Immature natural killer cell (primary cell): ENCODE measurements around the gene AGBL1. TPM values are rescaled to one million over a fixed set of nuclear protein-coding genes. Genes with fewer than 3 reads are reported as not detected.
"Not testable (repeated sequence)": the region's sequence is repeated elsewhere in the genome, so short reads cannot be mapped to it uniquely, and the experiment has no call there.

Experiments
- DNase-seq, 3 donors: peaks; one replicate each; pipeline ENCODE4 v3.0.0; 2022; ENCODE audit warnings: mixed read lengths in 1 of 3
- H3K27ac Mint-ChIP-seq, 6 donors: one replicate each; pipeline ENCODE4 v1.8.0; 2020; ENCODE audit warnings: mixed read lengths in 6 of 6, mild to moderate bottlenecking in 5 of 6, inconsistent platforms in 4 of 6, moderate library complexity in 3 of 6
- H3K27me3 Mint-ChIP-seq, 3 donors: one replicate each; pipeline ENCODE4 v1.8.0; 2020 to 2021; ENCODE audit warnings: low read depth in 3 of 3, mild to moderate bottlenecking in 3 of 3, mixed read lengths in 3 of 3, moderate library complexity in 3 of 3, inconsistent platforms in 1 of 3
- H3K36me3 Mint-ChIP-seq, 3 donors: one replicate each; pipeline ENCODE4 v1.8.0; 2020; ENCODE audit warnings: mixed read lengths in 3 of 3, inconsistent platforms in 2 of 3, mild to moderate bottlenecking in 2 of 3
- H3K4me1 Mint-ChIP-seq, 2 donors: one replicate each; pipeline ENCODE4 v1.8.0; 2020; ENCODE audit warnings: inconsistent platforms in 2 of 2, mild to moderate bottlenecking in 2 of 2, mixed read lengths in 2 of 2, moderate library complexity in 1 of 2
- H3K4me3 Mint-ChIP-seq, 5 donors: one replicate each; pipeline ENCODE4 v1.8.0; 2020; ENCODE audit warnings: mild to moderate bottlenecking in 5 of 5, mixed read lengths in 5 of 5, inconsistent platforms in 3 of 5, moderate library complexity in 3 of 5
- H3K9me3 Mint-ChIP-seq, 6 donors: one replicate each; pipeline ENCODE4 v1.8.0; 2020; ENCODE audit warnings: mild to moderate bottlenecking in 6 of 6, mixed read lengths in 6 of 6, inconsistent platforms in 4 of 6, moderate library complexity in 3 of 6
- polyA plus RNA-seq, 3 donors: library from polyadenylated mRNA; unstranded; fragments of 300-500 nt; fragmentation: Illumina TruSeq; gene quantifications; one replicate each; pipeline ENCODE4 v1.2.3, GENCODE V29; 2021

The AGBL1 gene
- polyA plus RNA-seq, 3 donors from 2014 or later = not detected

GRCh38 chr15:86465470-86466039 lies 385.9 kb downstream of the AGBL1 start:
- H3K27ac Mint-ChIP-seq, H3K4me1 Mint-ChIP-seq, DNase-seq, H3K4me3 Mint-ChIP-seq, H3K36me3 Mint-ChIP-seq, H3K27me3 Mint-ChIP-seq: not testable (repeated sequence)
- H3K9me3 Mint-ChIP-seq = peaks cover 9 to 33% (median 15%) of the 10 kb centered on the region in 6 donors

GRCh38 chr15:86481720-86482119 lies 402.0 kb downstream of the AGBL1 start:
- Mint-ChIP-seq H3K9me3 (peaks cover 0 to 9% (median 2%) of the 10 kb centered on the region in 6 donors), H3K36me3 (no peaks in the 10 kb centered on the region), H3K27me3 (peaks cover 0 to 4% (median 0%) of the 10 kb centered on the region in 3 donors), H3K4me1 (no peaks in the 10 kb centered on the region), H3K27ac (no peak overlapping the region), H3K4me3 (no peak overlapping the region)
- DNase-seq = no peak

GRCh38 chr15:86483936-86484335 lies 404.3 kb downstream of the AGBL1 start:
- no peak for DNase-seq
- peaks cover 0 to 4% (median 0%) of the 10 kb centered on the region in 3 donors for H3K27me3 Mint-ChIP-seq
- no peaks in the 10 kb centered on the region for H3K36me3 Mint-ChIP-seq
- peaks cover 0 to 4% (median 0%) of the 10 kb centered on the region in 6 donors for H3K9me3 Mint-ChIP-seq
- no peaks in the 10 kb centered on the region for H3K4me1 Mint-ChIP-seq
- H3K4me3 Mint-ChIP-seq = no peak overlapping the region
- no peak overlapping the region for H3K27ac Mint-ChIP-seq

- no peaks in the 10 kb centered on the region for H3K36me3 Mint-ChIP-seq
- no peaks in the 10 kb centered on the region for H3K4me1 Mint-ChIP-seq
- no peak overlapping the region for H3K27ac Mint-ChIP-seq
Observed at GRCh38 chr15:86488046-86488445, 408.4 kb downstream of the AGBL1 start.

GRCh38 chr15:86489981-86490380 lies 410.3 kb downstream of the AGBL1 start:
- no peak for DNase-seq
- H3K36me3 Mint-ChIP-seq = no peaks in the 10 kb centered on the region
- H3K27ac Mint-ChIP-seq = no peak overlapping the region
- no peak overlapping the region for H3K4me3 Mint-ChIP-seq
- peaks cover 0 to 3% (median 1%) of the 10 kb centered on the region in 6 donors for H3K9me3 Mint-ChIP-seq
- H3K4me1 Mint-ChIP-seq = no peaks in the 10 kb centered on the region
- peaks cover 1 to 7% (median 1%) of the 10 kb centered on the region in 3 donors for H3K27me3 Mint-ChIP-seq

More at GRCh38 chr15:86488046-86488445, 408.4 kb downstream of the AGBL1 start:
- H3K27me3 Mint-ChIP-seq = peaks cover 0 to 7% (median 1%) of the 10 kb centered on the region in 3 donors
- H3K9me3 Mint-ChIP-seq = peaks cover 0 to 6% (median under 1%) of the 10 kb centered on the region in 6 donors
- H3K4me3 Mint-ChIP-seq = no peak overlapping the region
- DNase-seq = no peak

GRCh38 chr15:86491118-86491517 lies 411.4 kb downstream of the AGBL1 start:
- no peaks in the 10 kb centered on the region for H3K4me1 Mint-ChIP-seq
- peaks cover 0 to 4% (median 1%) of the 10 kb centered on the region in 6 donors for H3K9me3 Mint-ChIP-seq
- no peak overlapping the region for H3K4me3 Mint-ChIP-seq
- no peak for DNase-seq
- H3K27ac Mint-ChIP-seq = no peak overlapping the region
- H3K36me3 Mint-ChIP-seq = no peaks in the 10 kb centered on the region
- peaks cover 1 to 6% (median 2%) of the 10 kb centered on the region in 3 donors for H3K27me3 Mint-ChIP-seq

DNA sequence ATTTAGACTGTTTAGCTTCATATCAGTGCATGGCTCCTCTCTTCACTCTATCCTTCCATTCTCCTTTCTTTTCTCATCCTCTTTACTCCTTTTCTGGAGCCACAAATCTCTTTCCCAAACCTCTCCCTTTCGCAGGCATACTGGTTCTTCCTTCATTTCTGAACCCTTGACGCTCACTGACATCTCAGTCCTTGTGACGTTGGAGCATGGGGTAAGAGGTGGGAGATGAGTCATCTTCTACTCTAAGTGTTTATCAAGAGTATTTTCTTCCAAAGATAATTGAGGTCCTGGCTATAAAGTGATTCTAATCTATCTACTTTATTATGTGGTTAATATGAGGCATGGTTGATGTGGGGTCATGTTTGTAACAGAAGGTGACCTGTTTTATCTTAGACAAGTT lies 414.2 kb downstream of the AGBL1 start:
- no peaks in the 10 kb centered on the region for H3K36me3 Mint-ChIP-seq
- no peaks in the 10 kb centered on the region for H3K4me1 Mint-ChIP-seq
- peaks cover 0 to 5% (median 1%) of the 10 kb centered on the region in 6 donors for H3K9me3 Mint-ChIP-seq
- H3K4me3 Mint-ChIP-seq = no peak overlapping the region
- peaks cover 1 to 3% (median 2%) of the 10 kb centered on the region in 3 donors for H3K27me3 Mint-ChIP-seq
- no peak overlapping the region for H3K27ac Mint-ChIP-seq
- no peak for DNase-seq

- peaks cover 0 to 5% (median 1%) of the 10 kb centered on the region in 6 donors for H3K9me3 Mint-ChIP-seq
- H3K27me3 Mint-ChIP-seq = peaks cover 1 to 3% (median 2%) of the 10 kb centered on the region in 3 donors
Observed at GRCh38 chr15:86494475-86494874, 414.8 kb downstream of the AGBL1 start.

DNA sequence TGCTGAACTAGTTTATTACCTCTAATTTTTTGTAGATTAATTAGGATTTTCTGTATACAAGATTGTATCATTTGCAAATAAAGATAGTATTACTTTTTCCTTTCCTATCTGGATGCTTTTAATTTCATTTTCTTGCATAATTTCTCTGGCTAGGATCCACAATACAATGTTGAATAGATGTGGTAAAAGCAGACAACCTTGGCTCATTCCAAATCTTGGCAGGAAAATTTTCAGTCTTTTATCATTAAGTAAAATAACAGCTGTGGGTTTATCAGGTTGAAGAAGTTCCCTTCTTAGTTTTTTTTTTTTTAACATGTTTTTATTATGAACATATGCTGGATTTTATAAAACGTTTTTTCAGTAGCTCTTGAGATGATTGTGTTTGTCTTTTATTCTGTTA lies 422.6 kb downstream of the AGBL1 start:
- no peak overlapping the region for H3K4me3 Mint-ChIP-seq
- H3K4me1 Mint-ChIP-seq = no peaks in the 10 kb centered on the region
- H3K36me3 Mint-ChIP-seq = no peaks in the 10 kb centered on the region
- peaks cover 0 to 12% (median 4%) of the 10 kb centered on the region in 6 donors for H3K9me3 Mint-ChIP-seq
- peaks cover 0 to 2% (median under 1%) of the 10 kb centered on the region in 3 donors for H3K27me3 Mint-ChIP-seq
- DNase-seq = no peak
- H3K27ac Mint-ChIP-seq = no peak overlapping the region

More at GRCh38 chr15:86494475-86494874, 414.8 kb downstream of the AGBL1 start:
- Mint-ChIP-seq H3K4me1 (no peaks in the 10 kb centered on the region), H3K36me3 (no peaks in the 10 kb centered on the region), H3K27ac (no peak overlapping the region), H3K4me3 (no peak overlapping the region)
- no peak for DNase-seq

DNA sequence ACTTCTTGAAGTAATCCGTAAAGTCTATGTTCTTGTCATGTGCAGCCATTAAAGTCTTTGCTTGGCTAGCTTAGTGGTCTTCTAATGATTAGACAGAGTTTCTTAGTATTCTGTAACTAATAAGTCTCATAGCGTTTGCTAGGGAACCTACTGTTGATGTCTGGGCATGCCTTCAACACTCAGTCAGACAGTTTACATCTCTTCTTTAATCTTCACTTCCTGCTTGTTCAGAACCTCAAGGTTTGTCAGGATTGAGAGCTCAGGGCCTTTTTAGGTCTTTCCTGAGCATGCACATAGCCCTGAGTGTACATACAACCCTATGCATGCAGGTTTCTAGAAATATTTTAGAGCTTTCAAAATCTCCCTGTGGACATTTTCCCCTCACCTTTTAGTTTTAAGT lies 426.3 kb downstream of the AGBL1 start:
- DNase-seq = no peak
- no peaks in the 10 kb centered on the region for H3K36me3 Mint-ChIP-seq
- H3K9me3 Mint-ChIP-seq = peaks cover 0 to 16% (median 3%) of the 10 kb centered on the region in 6 donors
- H3K27me3 Mint-ChIP-seq = peaks cover 0 to 4% (median 2%) of the 10 kb centered on the region in 3 donors
- H3K27ac Mint-ChIP-seq = no peak overlapping the region
- H3K4me3 Mint-ChIP-seq = no peak overlapping the region
- no peaks in the 10 kb centered on the region for H3K4me1 Mint-ChIP-seq

GRCh38 chr15:86506401-86506800 lies 426.7 kb downstream of the AGBL1 start:
- H3K4me3 Mint-ChIP-seq = no peak overlapping the region
- no peak for DNase-seq
- H3K9me3 Mint-ChIP-seq = peaks cover 0 to 16% (median 2%) of the 10 kb centered on the region in 6 donors
- no peak overlapping the region for H3K27ac Mint-ChIP-seq
- no peaks in the 10 kb centered on the region for H3K4me1 Mint-ChIP-seq
- peaks cover 0 to 4% (median 2%) of the 10 kb centered on the region in 3 donors for H3K27me3 Mint-ChIP-seq
- H3K36me3 Mint-ChIP-seq = no peaks in the 10 kb centered on the region

DNA sequence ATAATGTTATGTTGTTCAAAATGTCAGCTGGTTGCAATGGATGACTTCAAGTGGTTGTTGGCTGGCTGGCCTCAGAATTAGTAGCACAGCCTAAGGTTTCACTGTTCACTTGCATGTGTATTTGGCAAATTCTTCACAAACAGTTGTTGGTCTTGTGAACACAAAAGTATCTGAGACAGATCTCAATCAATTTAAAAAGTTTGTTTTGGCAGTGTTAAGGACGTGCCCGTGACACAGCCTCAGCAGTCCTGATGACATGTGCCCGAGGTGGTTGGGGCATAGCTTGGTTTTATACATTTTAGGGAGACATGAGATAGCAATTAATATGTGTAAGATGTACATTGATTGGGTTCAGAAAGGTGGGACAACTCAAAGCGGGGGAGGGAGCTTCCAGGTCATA lies 436.0 kb downstream of the AGBL1 start:
- no peaks in the 10 kb centered on the region for H3K36me3 Mint-ChIP-seq
- peaks cover 0 to 6% (median 0%) of the 10 kb centered on the region in 6 donors for H3K9me3 Mint-ChIP-seq
- H3K27me3 Mint-ChIP-seq = peaks cover 5 to 8% (median 5%) of the 10 kb centered on the region in 3 donors
- H3K4me1 Mint-ChIP-seq = no peaks in the 10 kb centered on the region
- DNase-seq = no peak
- no peak overlapping the region for H3K4me3 Mint-ChIP-seq
- H3K27ac Mint-ChIP-seq = no peak overlapping the region

GRCh38 chr15:86522721-86523120 lies 443.1 kb downstream of the AGBL1 start:
- H3K36me3 Mint-ChIP-seq = no peaks in the 10 kb centered on the region
- H3K4me3 Mint-ChIP-seq = no peak overlapping the region
- no peaks in the 10 kb centered on the region for H3K4me1 Mint-ChIP-seq
- H3K27ac Mint-ChIP-seq = no peak overlapping the region
- H3K9me3 Mint-ChIP-seq = peaks cover 0 to 15% (median 0%) of the 10 kb centered on the region in 6 donors
- peaks cover 0 to 5% (median 3%) of the 10 kb centered on the region in 3 donors for H3K27me3 Mint-ChIP-seq
- no peak for DNase-seq

DNA sequence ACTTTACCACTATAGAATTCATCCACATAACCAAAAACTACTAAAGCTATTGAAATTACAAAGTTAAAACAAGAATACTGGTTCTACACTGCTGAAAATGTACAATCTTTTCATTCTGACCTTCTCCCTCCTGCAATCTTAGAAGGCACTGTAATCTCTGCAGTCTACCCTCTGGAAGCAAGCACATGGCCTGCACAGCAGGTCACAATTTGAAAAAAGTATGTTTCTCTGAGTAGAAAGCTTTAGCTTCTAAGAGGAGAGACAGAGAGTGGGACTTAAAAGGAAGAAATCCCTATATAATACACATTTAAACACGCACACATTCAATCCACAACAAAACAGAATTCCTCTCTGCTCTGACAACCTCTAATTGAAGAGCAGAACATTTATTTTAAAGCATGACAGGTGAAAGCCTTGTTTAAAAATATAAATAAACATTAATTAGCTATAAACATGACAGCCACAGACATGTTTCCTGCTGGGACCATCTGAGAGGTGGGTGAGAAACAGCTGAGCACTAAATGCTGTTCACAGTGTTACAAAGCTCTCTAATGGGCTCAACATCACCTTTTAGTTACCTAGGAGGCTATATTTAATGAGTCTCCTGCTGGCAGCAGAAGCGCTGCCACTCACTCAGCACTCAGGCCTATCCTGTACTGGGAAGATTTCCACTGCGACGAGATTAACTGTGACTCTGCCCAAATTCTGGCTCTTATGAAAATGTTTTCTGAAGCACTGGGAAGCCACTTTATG lies 447.4 kb downstream of the AGBL1 start:
- no peak for DNase-seq
- Mint-ChIP-seq H3K27ac (no peak overlapping the region), H3K4me3 (no peak overlapping the region), H3K9me3 (peaks cover 0 to 9% (median 0%) of the 10 kb centered on the region in 6 donors), H3K27me3 (peaks cover 0 to 3% (median 2%) of the 10 kb centered on the region in 3 donors), H3K4me1 (no peaks in the 10 kb centered on the region), H3K36me3 (no peaks in the 10 kb centered on the region)
